Right cardiac atrium (tissue), 5 donors: Measurements from ENCODE around the gene NUDCD3. TPM values are rescaled to one million over a fixed set of nuclear protein-coding genes. Genes with fewer than 3 reads are reported as not detected.

Source experiments
- ATAC-seq, 2 donors: fragments of 200-7000 bp; cut with Tn5 transposase; one replicate each; pipeline versions ENCODE4 v1.8.0 to v1.9.1; 2020; ENCODE audit warnings: moderate library complexity in 2 of 2, mild to moderate bottlenecking in 1 of 2
- DNase-seq, 3 donors: peaks; one replicate each; pipeline ENCODE4 v3.0.0-alpha.2; 2020
- H3K27ac ChIP-seq: one replicate; pipeline ENCODE4 v1.5.1; 2013; ENCODE audit warnings: mild to moderate bottlenecking, low read length, control low read depth, moderate library complexity
- H3K27me3 ChIP-seq: one replicate; pipeline ENCODE4 v1.6.1; 2013; ENCODE audit not compliant: control insufficient read depth, insufficient read depth
- H3K4me1 ChIP-seq: one replicate; pipeline ENCODE4 v1.6.1; 2013; ENCODE audit warnings: low read length; ENCODE audit not compliant: control insufficient read depth, insufficient read depth
- H3K4me3 ChIP-seq: one replicate; pipeline ENCODE4 v1.5.1; 2013; ENCODE audit warnings: low read length, control low read depth
- H3K9me3 ChIP-seq: one replicate; pipeline ENCODE4 v1.6.1; 2013; ENCODE audit warnings: low read length; ENCODE audit not compliant: control insufficient read depth
- WGBS: extraction: QIAGEN DNeasy Blood & Tissue Kit; methylation state at CpG from one replicate; pipeline ENCODE4 v1.1.7; 2013; 5-methylcytosine and 5-hydroxymethylcytosine counted together
- intact Hi-C, 4 donors: fragments of 100-400 bp; cut with DNase I; formaldehyde crosslinking; loops; one replicate each; pipeline versions ENCODE4 v1.11.0 to v1.14.0; 2022 to 2023
- polyA plus RNA-seq: library from polyadenylated mRNA; stranded (reverse); fragments of 200-250 nt; gene quantifications from one replicate; pipeline ENCODE4 v1.2.3, GENCODE V29; 2013
- total RNA-seq, 4 donors: library from RNA; stranded (reverse); fragmentation: NEBNext Ultra II Directional; extraction: Animal tissue kit (Norgen Biotek cat#: 25700); gene quantifications; one replicate each; pipeline ENCODE4 v1.2.1, GENCODE V29; 2021
- donor health status: healthy with polysubstance abuse.
- donor health status: DM: no; HTN: yes; CAD: no.
- donor health status: DM: no; HTN: no; CAD: no.
- donor health status: DM: no; HTN: yes; CAD: no; lungs with severe emphysema.
- donor health status: DM: yes; HTN: yes; CAD: no.

NUDCD3 gene
- total and polyA plus RNA-seq, 5 donors = 29.0 to 108 (median 100) TPM

GRCh38 chr7:44465490-44465889 is 25.0 kb downstream of the NUDCD3 start:
- DNase-seq = no peak
- peak; percentile 55 to 77 for ATAC-seq
- WGBS = 60% methylated on average over 5 of the region's 5 CpGs

GRCh38 chr7:44463169-44463808 is 27.2 kb downstream of the NUDCD3 start:
- peaks cover 28% of the 10 kb centered on the region for H3K4me1 ChIP-seq
- intact Hi-C loops = no loop called here

More at GRCh38 chr7:44465490-44465889, 25.0 kb downstream of the NUDCD3 start:
- intact Hi-C loops = no loop called here
- H3K27me3 ChIP-seq = no peaks in the 10 kb centered on the region
- H3K27ac ChIP-seq = no peak overlapping the region
- peaks cover 31% of the 10 kb centered on the region for H3K4me1 ChIP-seq
- no peaks in the 10 kb centered on the region for H3K9me3 ChIP-seq
- H3K4me3 ChIP-seq = no peak overlapping the region

GRCh38 chr7:44461387-44461786 is 29.1 kb downstream of the NUDCD3 start:
- Histone ChIP-seq H3K4me1 (peaks cover 22% of the 10 kb centered on the region), H3K27me3 (no peaks in the 10 kb centered on the region), H3K9me3 (no peaks in the 10 kb centered on the region), H3K4me3 (no peak overlapping the region), H3K27ac (no peak overlapping the region)
- intact Hi-C loops = no loop called here
- 54% methylated on average over 2 of the region's 2 CpGs for WGBS
- ATAC-seq (peak in 1 of 2 donors; percentile 34), DNase-seq (no peak)

More at GRCh38 chr7:44463169-44463808, 27.2 kb downstream of the NUDCD3 start:
- ATAC-seq = no peak
- Histone ChIP-seq H3K27me3 (no peaks in the 10 kb centered on the region), H3K4me3 (no peak overlapping the region), H3K27ac (no peak overlapping the region), H3K9me3 (no peaks in the 10 kb centered on the region)
- no peak for DNase-seq
- 81% methylated on average over 1 of the region's 1 CpG for WGBS

GRCh38 chr7:44460325-44460724 is 30.1 kb downstream of the NUDCD3 start:
- ATAC-seq = no peak

GRCh38 chr7:44455155-44455554 is 35.3 kb downstream of the NUDCD3 start:
- ATAC-seq (no peak), DNase-seq (no peak)
- H3K9me3 ChIP-seq = no peaks in the 10 kb centered on the region
- peaks cover 2% of the 10 kb centered on the region for H3K4me1 ChIP-seq
- whole genome bisulfite sequencing = 90% methylated on average over 3 of the region's 3 CpGs
- no peak overlapping the region for H3K27ac ChIP-seq
- intact Hi-C loops = no loop called here
- no peaks in the 10 kb centered on the region for H3K27me3 ChIP-seq
- no peak overlapping the region for H3K4me3 ChIP-seq

More at GRCh38 chr7:44460325-44460724, 30.1 kb downstream of the NUDCD3 start:
- Histone ChIP-seq H3K4me3 (no peak overlapping the region), H3K27me3 (no peaks in the 10 kb centered on the region), H3K27ac (no peak overlapping the region), H3K4me1 (peaks cover 16% of the 10 kb centered on the region), H3K9me3 (no peaks in the 10 kb centered on the region)
- intact Hi-C loops = no loop called here
- WGBS = 75% methylated on average over 3 of the region's 3 CpGs
- no peak for DNase-seq

GRCh38 chr7:44454348-44454747 is 36.1 kb downstream of the NUDCD3 start:
- DNase-seq = no peak
- Histone ChIP-seq H3K4me3 (no peak overlapping the region), H3K27ac (no peak overlapping the region), H3K27me3 (no peaks in the 10 kb centered on the region), H3K9me3 (no peaks in the 10 kb centered on the region), H3K4me1 (peaks cover 3% of the 10 kb centered on the region)
- intact Hi-C loops = no loop called here
- 97% methylated on average over 2 of the region's 2 CpGs for WGBS
- ATAC-seq = no peak

GRCh38 chr7:44451123-44451522 is 39.3 kb downstream of the NUDCD3 start:
- Histone ChIP-seq H3K27me3 (no peaks in the 10 kb centered on the region), H3K27ac (no peak overlapping the region), H3K9me3 (no peaks in the 10 kb centered on the region), H3K4me3 (no peak overlapping the region), H3K4me1 (peaks cover 9% of the 10 kb centered on the region)
- WGBS = 97% methylated on average over 7 of the region's 7 CpGs
- ATAC-seq (no peak), DNase-seq (no peak)
- intact Hi-C loops = no loop called here

GRCh38 chr7:44449584-44449928 is 40.9 kb downstream of the NUDCD3 start:
- no peaks in the 10 kb centered on the region for H3K9me3 ChIP-seq
- no peak overlapping the region for H3K27ac ChIP-seq
- H3K4me3 ChIP-seq = no peak overlapping the region
- peaks cover 14% of the 10 kb centered on the region for H3K4me1 ChIP-seq
- ATAC-seq = no peak
- no peak for DNase-seq
- intact Hi-C loops = no loop called here
- WGBS = 55% methylated on average over 1 of the region's 1 CpG
- no peaks in the 10 kb centered on the region for H3K27me3 ChIP-seq

GRCh38 chr7:44448922-44449583 is 41.4 kb downstream of the NUDCD3 start:
- no peak for DNase-seq
- H3K27me3 ChIP-seq = no peaks in the 10 kb centered on the region
- no peak for ATAC-seq
- WGBS = 66% methylated on average over 4 of the region's 4 CpGs
- H3K4me1 ChIP-seq = peaks cover 14% of the 10 kb centered on the region
- H3K4me3 ChIP-seq = no peak overlapping the region
- H3K9me3 ChIP-seq = no peaks in the 10 kb centered on the region
- H3K27ac ChIP-seq = no peak overlapping the region
- intact Hi-C loops = no loop called here

- no peak for DNase-seq
- Histone ChIP-seq H3K27me3 (no peaks in the 10 kb centered on the region), H3K9me3 (no peaks in the 10 kb centered on the region), H3K4me1 (peaks cover 14% of the 10 kb centered on the region), H3K27ac (no peak overlapping the region), H3K4me3 (no peak overlapping the region)
- intact Hi-C loops = no loop called here
- ATAC-seq = no peak
- WGBS = 92% methylated on average over 5 of the region's 5 CpGs
Measured at GRCh38 chr7:44447874-44448425, 42.5 kb downstream of the NUDCD3 start.

GRCh38 chr7:44445986-44446671 is 44.3 kb downstream of the NUDCD3 start:
- WGBS = 33% methylated on average over 2 of the region's 2 CpGs
- intact Hi-C loops = no loop called here
- Histone ChIP-seq H3K27me3 (no peaks in the 10 kb centered on the region), H3K27ac (peak overlapping the region; percentile 56), H3K4me3 (no peak overlapping the region), H3K9me3 (no peaks in the 10 kb centered on the region), H3K4me1 (peaks cover 18% of the 10 kb centered on the region)
- ATAC-seq = peak; percentile 65 to 83
- DNase-seq = peak in 2 of 3 donors; percentile 51 to 71
